Trophoblast cell (in vitro differentiated cells and primary cell): ENCODE data around the gene MAPT.
"Not testable (repeated sequence)": the region's sequence is repeated elsewhere in the genome, so short reads cannot be mapped to it uniquely, and the experiment has no call there.

Source experiments
- DNase-seq, 2 donors: peaks; one replicate each; pipeline ENCODE4 v3.0.0-alpha.2; 2016
- H2AFZ ChIP-seq: 2 replicates; pipeline ENCODE4 v1.6.1; 2013; ENCODE audit warnings: low read length, moderate library complexity, mild to moderate bottlenecking; ENCODE audit not compliant: insufficient read depth, poor library complexity
- H2AK5ac ChIP-seq: 2 replicates; pipeline ENCODE4 v1.6.1; 2013; ENCODE audit warnings: mild to moderate bottlenecking, low read length
- H2BK120ac ChIP-seq: 2 replicates; pipeline ENCODE4 v1.6.1; 2013; ENCODE audit warnings: low read length, mild to moderate bottlenecking, moderate library complexity; ENCODE audit not compliant: insufficient read depth, poor library complexity
- H2BK12ac ChIP-seq: 2 replicates; pipeline ENCODE4 v1.6.1; 2013; ENCODE audit warnings: mild to moderate bottlenecking, low read length, moderate library complexity
- H2BK5ac ChIP-seq: 2 replicates; pipeline ENCODE4 v1.6.1; 2013; ENCODE audit warnings: low read length, low read depth, moderate library complexity, mild to moderate bottlenecking; ENCODE audit not compliant: poor library complexity
- H3K14ac ChIP-seq: 2 replicates; pipeline ENCODE4 v1.6.1; 2013; ENCODE audit warnings: mild to moderate bottlenecking, low read length
- H3K18ac ChIP-seq: 2 replicates; pipeline ENCODE4 v1.6.1; 2013; ENCODE audit warnings: mild to moderate bottlenecking, low read length
- H3K23ac ChIP-seq: 2 replicates; pipeline ENCODE4 v1.6.1; 2013; ENCODE audit warnings: low read length
- H3K27ac ChIP-seq: 2 replicates; pipeline ENCODE4 v1.5.1; 2013; ENCODE audit warnings: low read depth, mild to moderate bottlenecking, inconsistent platforms, low read length, moderate library complexity
- H3K27me3 ChIP-seq: 2 replicates; pipeline ENCODE4 v1.6.1; 2013; ENCODE audit warnings: inconsistent platforms, mild to moderate bottlenecking, low read length, moderate library complexity; ENCODE audit not compliant: insufficient read depth
- H3K36me3 ChIP-seq, 2 experiments: 1 replicate in 1 of 2; 2 replicates in 1 of 2; pipeline ENCODE4 v1.6.1; 2013; ENCODE audit warnings: low read length in 2 of 2, mild to moderate bottlenecking in 2 of 2, moderate library complexity in 1 of 2; ENCODE audit not compliant: insufficient read depth in 2 of 2, control insufficient read depth in 1 of 2
- H3K4ac ChIP-seq: 2 replicates; pipeline ENCODE4 v1.6.1; 2013; ENCODE audit warnings: low read depth, mild to moderate bottlenecking, low read length, moderate library complexity
- H3K4me1 ChIP-seq, 2 experiments: 1 replicate in 1 of 2; 2 replicates in 1 of 2; pipeline ENCODE4 v1.6.1; 2013; ENCODE audit warnings: low read length in 2 of 2, mild to moderate bottlenecking in 2 of 2, moderate library complexity in 1 of 2; ENCODE audit not compliant: insufficient read depth in 2 of 2, control insufficient read depth in 1 of 2
- H3K4me2 ChIP-seq: 2 replicates; pipeline ENCODE4 v1.6.1; 2013; ENCODE audit warnings: inconsistent platforms, mild to moderate bottlenecking, low read length, moderate library complexity
- H3K4me3 ChIP-seq: 2 replicates; pipeline ENCODE4 v1.5.1; 2013; ENCODE audit warnings: mild to moderate bottlenecking, low read depth, low read length, inconsistent platforms
- H3K79me1 ChIP-seq: one replicate; pipeline ENCODE4 v1.6.1; 2013; ENCODE audit warnings: low read length
- H3K79me2 ChIP-seq: 2 replicates; pipeline ENCODE4 v1.6.1; 2013; ENCODE audit warnings: low read length, mild to moderate bottlenecking; ENCODE audit not compliant: control insufficient read depth, insufficient read depth, poor library complexity
- H3K9ac ChIP-seq: 2 replicates; pipeline ENCODE4 v1.6.1; 2013; ENCODE audit warnings: mild to moderate bottlenecking, low read length
- H3K9me3 ChIP-seq: 2 replicates; pipeline ENCODE4 v1.6.1; 2013; ENCODE audit warnings: low read depth, mild to moderate bottlenecking, control low read depth, inconsistent platforms, low read length; ENCODE audit not compliant: insufficient read depth
- H4K12ac ChIP-seq: 2 replicates; pipeline ENCODE4 v1.6.1; 2013; ENCODE audit warnings: low read depth, mild to moderate bottlenecking, low read length, moderate library complexity
- H4K8ac ChIP-seq: 2 replicates; pipeline ENCODE4 v1.6.1; 2013; ENCODE audit warnings: low read depth, mild to moderate bottlenecking, low read length, moderate library complexity
- H4K91ac ChIP-seq: one replicate; pipeline ENCODE4 v1.6.1; 2013; ENCODE audit warnings: low read depth, mild to moderate bottlenecking, low read length, moderate library complexity
- whole genome bisulfite sequencing: extraction: QIAGEN DNeasy Blood & Tissue Kit; methylation state at CpG from one replicate; pipeline ENCODE4 v1.1.7; 2013; ENCODE audit warnings: missing lambda C conversion rate; ENCODE audit not compliant: insufficient read length, insufficient coverage; ENCODE audit errors: extremely low coverage; 5-methylcytosine and 5-hydroxymethylcytosine counted together

Gene MAPT

DNA sequence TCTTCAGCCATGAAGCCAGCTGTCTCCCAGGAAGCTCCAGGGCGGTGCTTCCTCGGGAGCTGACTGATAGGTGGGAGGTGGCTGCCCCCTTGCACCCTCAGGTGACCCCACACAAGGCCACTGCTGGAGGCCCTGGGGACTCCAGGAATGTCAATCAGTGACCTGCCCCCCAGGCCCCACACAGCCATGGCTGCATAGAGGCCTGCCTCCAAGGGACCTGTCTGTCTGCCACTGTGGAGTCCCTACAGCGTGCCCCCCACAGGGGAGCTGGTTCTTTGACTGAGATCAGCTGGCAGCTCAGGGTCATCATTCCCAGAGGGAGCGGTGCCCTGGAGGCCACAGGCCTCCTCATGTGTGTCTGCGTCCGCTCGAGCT is 118.8 kb downstream of the MAPT start:
- H3K4ac ChIP-seq = no peak overlapping the region
- no CpG with 5 or more reads among the region's 7 CpGs for WGBS

DNA sequence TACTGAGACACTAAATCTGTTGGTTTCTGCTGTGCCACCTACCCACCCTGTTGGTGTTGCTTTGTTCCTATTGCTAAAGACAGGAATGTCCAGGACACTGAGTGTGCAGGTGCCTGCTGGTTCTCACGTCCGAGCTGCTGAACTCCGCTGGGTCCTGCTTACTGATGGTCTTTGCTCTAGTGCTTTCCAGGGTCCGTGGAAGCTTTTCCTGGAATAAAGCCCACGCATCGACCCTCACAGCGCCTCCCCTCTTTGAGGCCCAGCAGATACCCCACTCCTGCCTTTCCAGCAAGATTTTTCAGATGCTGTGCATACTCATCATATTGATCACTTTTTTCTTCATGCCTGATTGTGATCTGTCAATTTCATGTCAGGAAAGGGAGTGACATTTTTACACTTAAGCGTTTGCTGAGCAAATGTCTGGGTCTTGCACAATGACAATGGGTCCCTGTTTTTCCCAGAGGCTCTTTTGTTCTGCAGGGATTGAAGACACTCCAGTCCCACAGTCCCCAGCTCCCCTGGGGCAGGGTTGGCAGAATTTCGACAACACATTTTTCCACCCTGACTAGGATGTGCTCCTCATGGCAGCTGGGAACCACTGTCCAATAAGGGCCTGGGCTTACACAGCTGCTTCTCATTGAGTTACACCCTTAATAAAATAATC is 119.3 kb downstream of the MAPT start:
- no peak overlapping the region for H3K4me3 ChIP-seq
- no peaks in the 10 kb centered on the region for H3K79me1 ChIP-seq
- H3K4ac ChIP-seq = no peak overlapping the region
- no peaks in the 10 kb centered on the region for H3K79me2 ChIP-seq
- no peak overlapping the region for H3K4me2 ChIP-seq
- H3K27ac ChIP-seq = no peak overlapping the region
- H2BK12ac ChIP-seq = no peak overlapping the region
- H3K14ac ChIP-seq = no peak overlapping the region
- no peak overlapping the region for H2BK5ac ChIP-seq
- H4K91ac ChIP-seq = no peak overlapping the region
- H3K4me1 ChIP-seq = peaks cover 10 to 17% of the 10 kb centered on the region in 2 experiments
- no peak overlapping the region for H3K9ac ChIP-seq
- H2AK5ac ChIP-seq = no peak overlapping the region
- WGBS = no CpG with 5 or more reads among the region's 9 CpGs
- DNase-seq = peak; percentile 99
- no peak overlapping the region for H2BK120ac ChIP-seq
- no peak overlapping the region for H3K18ac ChIP-seq
- no peaks in the 10 kb centered on the region for H3K9me3 ChIP-seq
- H3K36me3 ChIP-seq = peaks cover 0 to 2% of the 10 kb centered on the region in 2 experiments
- H4K12ac ChIP-seq = no peak overlapping the region
- no peak overlapping the region for H3K23ac ChIP-seq
- H4K8ac ChIP-seq = no peak overlapping the region
- no peaks in the 10 kb centered on the region for H3K27me3 ChIP-seq
- no peak overlapping the region for H2AFZ ChIP-seq

More for the DNA sequence above, 118.8 kb downstream of the MAPT start:
- no peak overlapping the region for H3K27ac ChIP-seq
- H3K18ac ChIP-seq = no peak overlapping the region
- no peak overlapping the region for H3K4me2 ChIP-seq
- H2BK5ac ChIP-seq = no peak overlapping the region
- no peak overlapping the region for H3K9ac ChIP-seq
- no peak overlapping the region for H3K23ac ChIP-seq
- no peak overlapping the region for H4K91ac ChIP-seq
- no peak for DNase-seq
- H2BK120ac ChIP-seq = no peak overlapping the region
- no peaks in the 10 kb centered on the region for H3K27me3 ChIP-seq
- no peak overlapping the region for H2AK5ac ChIP-seq
- H2AFZ ChIP-seq = no peak overlapping the region
- no peak overlapping the region for H4K12ac ChIP-seq
- H3K9me3 ChIP-seq = no peaks in the 10 kb centered on the region
- H4K8ac ChIP-seq = no peak overlapping the region
- H2BK12ac ChIP-seq = no peak overlapping the region
- no peaks in the 10 kb centered on the region for H3K36me3 ChIP-seq
- H3K4me1 ChIP-seq = peaks cover 10 to 17% of the 10 kb centered on the region in 2 experiments
- no peak overlapping the region for H3K4me3 ChIP-seq
- H3K79me1 ChIP-seq = no peaks in the 10 kb centered on the region
- no peak overlapping the region for H3K14ac ChIP-seq
- no peaks in the 10 kb centered on the region for H3K79me2 ChIP-seq

DNA sequence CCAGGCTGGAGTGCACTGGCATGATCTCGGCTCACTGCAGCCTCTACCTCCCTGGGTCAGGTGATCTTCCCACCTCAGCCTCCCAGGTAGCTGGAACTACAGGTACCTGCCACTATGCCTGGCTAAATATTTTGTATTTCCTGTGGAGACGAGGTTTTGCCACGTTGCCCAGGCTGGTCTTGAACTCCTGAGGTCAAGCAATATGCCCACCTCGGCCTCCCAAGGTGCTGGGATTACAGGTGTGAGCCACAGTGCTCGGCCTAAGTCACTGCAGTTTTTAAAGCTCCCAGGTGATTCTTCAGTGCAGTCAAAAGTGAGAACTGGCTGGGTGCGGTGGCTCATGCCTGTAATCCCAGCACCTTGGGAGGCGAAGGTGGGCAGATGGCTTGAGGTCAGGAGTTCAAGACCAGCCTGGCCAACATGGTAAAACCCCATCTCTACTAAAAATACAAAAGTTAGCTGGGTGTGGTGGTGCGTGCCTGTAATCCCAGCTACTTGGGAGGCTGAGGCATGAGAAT is 125.1 kb downstream of the MAPT start:
- not testable (repeated sequence) for H3K27me3 ChIP-seq, H3K4ac ChIP-seq, H2AK5ac ChIP-seq, H2BK5ac ChIP-seq, H4K91ac ChIP-seq, H3K4me1 ChIP-seq, H3K23ac ChIP-seq, H3K79me1 ChIP-seq, H4K8ac ChIP-seq, H3K18ac ChIP-seq, H3K4me3 ChIP-seq, H2BK120ac ChIP-seq, H3K14ac ChIP-seq, H3K9me3 ChIP-seq, H4K12ac ChIP-seq, H2AFZ ChIP-seq, H3K27ac ChIP-seq, H3K9ac ChIP-seq, H2BK12ac ChIP-seq, H3K79me2 ChIP-seq, H3K4me2 ChIP-seq, DNase-seq
- peaks cover 12 to 14% of the 10 kb centered on the region in 2 experiments for H3K36me3 ChIP-seq
- WGBS = no CpG with 5 or more reads among the region's 8 CpGs

DNA sequence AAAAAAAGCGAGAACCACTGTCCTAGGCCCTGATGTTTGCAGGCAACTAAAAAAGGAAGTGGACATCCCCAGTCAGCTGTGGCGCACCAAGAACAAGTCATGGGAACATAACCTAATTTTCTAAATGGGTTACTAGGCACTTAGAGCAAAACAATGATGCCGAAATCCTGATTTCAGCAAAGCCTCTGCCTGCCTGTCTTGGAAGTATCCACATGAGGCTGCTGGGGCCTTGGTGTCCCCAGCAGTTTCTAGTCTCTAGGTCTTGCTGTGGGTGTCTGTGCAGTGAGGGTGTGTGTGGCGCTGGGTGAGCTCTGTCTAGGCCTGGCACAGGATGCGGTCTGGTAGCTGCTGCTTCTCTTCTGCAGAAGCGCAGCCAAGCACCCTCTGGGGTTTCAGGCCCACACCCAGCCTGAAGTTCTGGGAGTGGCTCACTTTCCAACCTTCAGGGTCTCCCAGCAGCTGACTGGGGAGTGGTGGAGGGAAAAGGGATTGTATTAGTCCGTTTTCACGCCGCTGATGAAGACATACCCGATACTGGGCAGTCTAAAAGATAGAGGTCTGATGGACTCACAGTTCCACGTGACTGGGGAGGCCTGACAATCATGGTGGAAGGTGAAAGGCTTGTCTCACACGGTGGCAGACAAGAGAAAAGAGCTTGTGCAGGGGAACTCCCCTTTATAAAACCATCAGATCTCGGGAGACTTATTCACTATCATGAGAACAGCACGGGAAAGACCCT is 125.8 kb downstream of the MAPT start:
- no peak overlapping the region for H2BK5ac ChIP-seq
- H3K9ac ChIP-seq = no peak overlapping the region
- no peak overlapping the region for H2BK12ac ChIP-seq
- no peak overlapping the region for H3K14ac ChIP-seq
- H3K27me3 ChIP-seq = no peaks in the 10 kb centered on the region
- no peak overlapping the region for H3K27ac ChIP-seq
- DNase-seq = peak in 1 of 2 donors; percentile 14
- H3K79me1 ChIP-seq = no peaks in the 10 kb centered on the region
- no peaks in the 10 kb centered on the region for H3K79me2 ChIP-seq
- H4K12ac ChIP-seq = peak overlapping the region; percentile 44
- H3K4me3 ChIP-seq = peak overlapping the region; percentile 50
- H3K36me3 ChIP-seq = peaks cover 17 to 21% of the 10 kb centered on the region in 2 experiments
- no peak overlapping the region for H3K23ac ChIP-seq
- no peak overlapping the region for H2BK120ac ChIP-seq
- no peaks in the 10 kb centered on the region for H3K4me1 ChIP-seq
- WGBS = no CpG with 5 or more reads among the region's 14 CpGs
- H3K4ac ChIP-seq = no peak overlapping the region
- no peak overlapping the region for H2AFZ ChIP-seq
- H4K91ac ChIP-seq = no peak overlapping the region
- peaks cover 2% of the 10 kb centered on the region for H3K9me3 ChIP-seq
- H4K8ac ChIP-seq = no peak overlapping the region
- no peak overlapping the region for H3K4me2 ChIP-seq
- H3K18ac ChIP-seq = no peak overlapping the region
- H2AK5ac ChIP-seq = no peak overlapping the region
